NCI-H128 (cell line): ENCODE results near the gene FBXL7.

Source experiments
- DNase-seq: peaks from one replicate; lab custom pipeline; 2025; ENCODE audit not compliant: unreplicated experiment; lab: John Stamatoyannopoulos, UW

FBXL7 gene

DNA sequence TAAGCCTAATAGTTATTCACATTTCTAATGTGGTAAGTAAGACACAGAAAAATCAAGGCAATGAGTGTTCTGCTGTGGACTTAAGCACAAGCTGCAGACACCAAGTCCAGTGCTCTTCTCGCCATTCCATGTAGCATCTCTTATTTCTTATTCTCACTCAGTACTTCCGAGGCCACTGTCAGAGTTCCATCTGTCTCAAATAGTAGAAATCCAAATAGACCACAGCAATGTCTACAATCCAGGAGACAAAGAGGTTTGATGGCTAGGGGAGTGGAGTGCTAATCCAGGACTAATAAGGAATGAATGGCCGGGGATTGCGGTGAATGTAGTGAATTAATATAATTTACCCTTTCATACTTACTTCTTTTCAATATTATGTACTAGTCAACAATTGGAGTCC is 147.3 kb downstream of the FBXL7 start:
- DNase-seq = no peak

DNA sequence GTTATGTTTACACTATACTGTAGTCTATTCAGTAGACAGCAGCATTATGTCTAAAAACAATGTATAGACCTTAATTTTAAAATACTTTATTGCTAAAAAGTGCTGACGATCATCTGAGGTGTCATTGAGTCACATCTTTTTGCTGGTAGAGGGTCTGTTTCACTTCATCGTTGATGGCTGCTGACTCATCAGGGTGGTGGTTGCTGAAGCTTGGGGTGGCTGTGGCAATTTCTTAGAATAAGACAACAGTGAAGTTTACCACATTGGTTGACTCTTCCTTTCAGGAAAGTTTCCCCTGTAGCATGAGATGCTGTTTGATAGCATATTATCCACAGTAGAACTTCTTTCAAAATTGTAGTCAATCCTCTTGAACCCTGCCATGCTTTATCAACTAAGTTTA is 150.3 kb downstream of the FBXL7 start:
- no peak for DNase-seq

DNA sequence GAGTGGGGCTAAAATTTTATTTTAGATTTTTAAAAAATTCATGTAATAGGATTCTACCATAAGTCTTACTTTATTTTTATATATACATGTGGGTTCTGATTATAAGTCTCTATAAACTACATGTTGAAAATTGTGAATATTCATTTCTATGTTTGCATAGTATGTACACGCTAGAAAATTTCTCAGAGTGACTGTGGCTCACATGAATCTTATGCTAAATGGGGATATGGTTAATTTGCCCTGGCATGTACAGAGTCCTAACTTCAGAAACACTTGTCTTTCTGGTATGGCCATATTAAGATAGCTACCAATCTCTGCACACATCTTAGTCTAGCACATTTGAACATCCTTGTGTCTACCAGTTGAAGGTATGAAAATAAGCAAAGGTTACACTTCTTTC is 154.8 kb downstream of the FBXL7 start:
- no peak for DNase-seq

DNA sequence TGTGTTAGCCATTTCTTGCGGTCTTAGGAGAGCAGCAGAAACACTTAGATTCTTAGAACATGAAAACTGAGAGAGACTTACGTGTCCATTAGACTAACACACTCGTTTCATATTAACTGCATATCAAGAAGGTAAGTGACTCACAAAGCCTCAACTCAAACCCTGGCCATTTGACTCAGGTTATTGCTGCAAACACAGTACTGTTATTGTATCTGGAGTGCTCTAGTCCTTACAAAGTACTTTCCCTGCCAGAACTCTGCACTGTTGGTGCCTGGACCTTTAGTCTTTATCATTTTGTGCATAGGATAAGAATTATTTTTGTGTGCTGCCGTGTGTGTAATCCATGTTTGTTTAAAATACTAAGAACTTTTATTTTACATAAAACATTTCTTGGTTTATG is 155.7 kb downstream of the FBXL7 start:
- no peak for DNase-seq

DNA sequence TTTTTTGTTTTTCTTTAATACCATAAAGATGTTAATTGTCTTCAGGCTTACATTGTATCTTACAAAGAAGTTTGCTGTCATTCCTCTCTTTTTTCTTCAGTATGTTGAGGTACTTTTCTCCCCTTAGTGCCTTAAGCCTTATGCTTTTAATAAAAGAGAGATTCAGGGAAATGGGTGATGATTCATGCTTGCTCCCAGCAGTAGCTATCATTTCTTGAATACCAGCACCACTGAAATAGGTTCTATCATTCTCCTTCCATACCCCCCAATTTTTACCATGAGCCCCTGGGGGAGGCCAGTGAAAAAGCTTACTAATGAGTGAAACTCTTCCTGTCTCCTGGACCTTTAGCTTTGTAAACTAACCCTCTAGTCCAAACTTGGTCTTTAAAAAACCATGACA is 165.0 kb downstream of the FBXL7 start:
- DNase-seq = no peak

DNA sequence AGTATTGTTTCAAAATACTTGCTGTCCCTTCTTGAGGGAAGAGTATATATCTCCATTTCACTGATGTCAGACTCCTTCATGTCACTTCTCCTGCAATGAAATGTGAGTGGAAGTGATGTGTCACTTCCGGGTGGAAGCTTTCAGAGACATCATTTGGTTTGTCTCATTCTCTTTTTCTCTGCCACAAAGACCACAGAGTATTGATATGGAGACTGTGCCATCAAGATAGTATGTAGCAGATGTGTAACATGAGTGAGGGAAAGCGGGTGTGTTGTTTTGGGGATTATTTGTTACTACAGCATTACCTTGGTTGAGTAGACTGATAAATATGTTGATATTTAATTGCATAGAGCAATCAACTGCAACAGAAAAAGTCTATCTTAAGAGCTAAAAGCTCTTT is 169.8 kb downstream of the FBXL7 start:
- no peak for DNase-seq

DNA sequence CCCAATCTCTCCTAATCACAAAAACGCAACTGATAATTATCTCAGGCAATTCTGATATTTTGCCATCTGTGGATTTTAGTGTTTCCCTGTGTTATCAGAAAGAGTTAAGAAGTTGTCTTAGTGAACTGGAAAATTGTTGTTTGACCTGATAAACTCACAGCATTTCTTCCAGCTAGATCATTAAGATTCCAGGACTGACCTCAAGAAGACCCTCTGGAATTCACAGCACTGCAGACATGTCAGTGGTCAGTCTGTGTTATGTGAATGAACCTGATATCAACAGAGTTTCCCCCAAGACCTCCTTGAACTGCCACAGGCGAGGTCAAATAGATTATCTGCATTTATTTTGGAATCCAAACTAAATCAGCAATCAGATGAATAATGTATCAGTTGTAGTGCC is 174.7 kb downstream of the FBXL7 start:
- DNase-seq = no peak

DNA sequence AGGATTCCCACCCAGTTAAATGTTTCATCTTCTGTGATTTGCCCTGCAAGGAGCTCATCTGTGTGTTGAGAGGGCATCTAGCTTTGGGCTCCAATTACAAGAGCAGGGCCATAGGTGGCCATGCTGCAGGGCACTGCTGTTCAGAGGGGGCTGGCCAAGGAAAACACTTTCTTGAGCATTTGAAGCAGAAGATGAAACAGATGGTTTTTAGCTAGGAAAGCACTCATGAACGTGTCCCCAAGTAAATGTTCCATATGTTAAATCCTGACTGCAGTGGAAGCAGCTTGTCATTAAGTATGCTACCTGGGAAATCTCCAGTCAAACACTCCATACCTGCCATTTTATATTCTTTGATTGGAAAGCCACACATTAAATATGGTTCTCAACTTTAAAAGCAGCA is 176.6 kb downstream of the FBXL7 start:
- DNase-seq = no peak

DNA sequence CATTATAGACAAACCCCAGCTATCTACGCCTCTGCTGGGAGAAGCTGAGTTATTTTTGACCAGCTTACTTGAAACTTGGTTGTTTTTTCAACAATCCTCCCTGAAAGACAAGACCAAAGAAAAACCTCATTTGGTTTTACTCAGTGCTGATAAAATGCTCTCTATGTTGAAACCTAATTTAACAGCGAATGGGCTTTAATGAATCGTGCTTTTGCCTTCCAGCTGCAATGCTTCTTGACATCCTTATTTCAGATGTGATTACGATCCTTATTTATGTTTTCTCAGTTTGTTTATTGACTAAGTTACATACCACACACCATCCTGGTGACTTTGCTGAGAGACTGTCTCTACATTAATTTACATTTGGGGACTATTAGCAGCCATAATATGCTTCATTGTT is 179.2 kb downstream of the FBXL7 start:
- DNase-seq = no peak

DNA sequence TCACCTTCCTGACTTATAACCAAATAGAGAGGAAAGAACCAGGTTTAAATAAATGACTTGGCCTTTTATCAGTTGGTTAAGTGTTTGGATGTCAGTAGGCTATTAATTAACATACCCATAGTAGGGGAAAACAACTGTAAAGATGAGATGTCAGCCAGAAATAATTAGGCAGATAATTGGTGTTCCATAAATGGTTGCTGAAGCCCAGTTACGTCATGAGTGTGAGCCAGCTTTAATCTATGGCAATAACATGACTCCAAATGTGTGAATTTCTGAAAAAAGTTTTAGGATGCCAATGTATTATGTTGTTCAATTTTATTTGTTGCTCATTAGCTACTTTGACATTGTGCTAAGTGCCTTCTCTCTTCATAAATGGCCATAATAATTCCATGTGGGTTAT is 180.5 kb downstream of the FBXL7 start:
- no peak for DNase-seq

DNA sequence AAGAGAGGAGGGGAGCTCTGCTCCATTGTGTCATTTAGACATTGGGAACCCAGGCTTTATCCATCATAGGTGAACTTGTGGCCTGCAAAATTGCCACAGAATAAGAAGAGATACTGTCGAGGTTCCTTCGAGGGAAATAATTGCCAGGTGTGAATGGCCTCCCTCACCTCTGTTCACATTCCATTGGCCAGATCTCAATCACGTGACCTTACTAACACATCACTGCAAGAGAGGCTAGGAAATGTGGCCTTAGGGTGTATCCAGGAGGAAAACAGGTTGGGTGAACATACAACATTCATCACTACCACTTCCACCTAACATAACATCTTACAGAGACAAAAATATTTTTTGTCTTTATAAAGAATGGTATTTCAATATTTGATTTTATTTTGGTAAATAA is 182.1 kb downstream of the FBXL7 start:
- no peak for DNase-seq

DNA sequence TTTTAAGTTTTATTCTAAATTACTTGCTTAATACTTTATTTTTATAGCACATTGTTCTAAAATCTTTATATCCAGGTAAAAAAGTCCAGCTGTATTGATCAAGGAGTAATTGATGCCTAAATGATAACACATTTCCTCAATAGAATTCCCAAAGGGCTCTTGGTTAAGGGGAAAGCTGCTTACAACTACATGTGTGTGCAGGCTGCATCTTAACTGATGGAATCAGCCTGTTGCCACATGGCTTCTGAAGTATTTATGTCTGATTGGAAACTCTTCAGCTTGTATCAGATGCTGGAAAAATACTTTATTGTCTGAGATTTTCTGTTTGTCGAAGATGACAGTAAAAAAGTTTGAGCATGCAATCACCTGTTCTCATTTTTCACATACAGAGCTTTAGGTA is 182.6 kb downstream of the FBXL7 start:
- no peak for DNase-seq

DNA sequence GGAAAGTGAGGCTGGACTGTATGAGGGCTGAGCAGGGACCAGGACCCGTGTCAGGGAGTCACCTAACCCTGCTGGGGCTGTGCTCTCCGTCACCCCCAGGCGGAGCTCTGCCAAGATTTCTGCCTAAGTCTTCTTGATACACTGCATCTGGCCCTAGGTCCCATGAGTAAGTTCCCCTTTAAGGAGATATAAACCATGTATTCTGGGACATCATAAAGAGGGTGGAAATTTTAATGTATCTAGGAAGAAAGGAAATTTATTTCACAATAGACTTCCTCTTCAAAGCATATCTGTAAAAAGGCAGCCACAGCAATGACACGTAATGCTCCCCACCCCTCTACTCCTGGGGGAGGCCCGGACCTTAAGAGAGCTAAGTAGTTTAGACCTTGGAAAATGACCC is 183.4 kb downstream of the FBXL7 start:
- DNase-seq = no peak

DNA sequence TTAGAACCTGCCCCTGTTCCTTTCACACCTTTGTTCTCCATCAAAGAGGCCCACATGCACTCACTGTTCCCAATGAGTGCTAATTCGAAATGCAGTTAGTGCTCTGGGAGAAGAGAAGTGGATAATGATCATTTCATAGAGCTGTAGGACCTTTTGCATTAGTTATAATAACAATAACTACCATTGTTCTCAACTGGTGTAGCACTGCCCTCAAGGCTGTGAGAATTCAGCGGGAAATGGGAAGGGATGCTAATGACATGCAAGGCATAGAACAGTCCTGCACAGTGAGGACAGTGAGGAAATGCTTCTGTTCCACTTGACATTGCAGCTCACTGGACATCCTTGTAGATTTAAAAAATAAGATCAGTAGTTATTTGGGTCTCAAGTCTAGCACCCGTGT is 187.4 kb downstream of the FBXL7 start:
- no peak for DNase-seq

DNA sequence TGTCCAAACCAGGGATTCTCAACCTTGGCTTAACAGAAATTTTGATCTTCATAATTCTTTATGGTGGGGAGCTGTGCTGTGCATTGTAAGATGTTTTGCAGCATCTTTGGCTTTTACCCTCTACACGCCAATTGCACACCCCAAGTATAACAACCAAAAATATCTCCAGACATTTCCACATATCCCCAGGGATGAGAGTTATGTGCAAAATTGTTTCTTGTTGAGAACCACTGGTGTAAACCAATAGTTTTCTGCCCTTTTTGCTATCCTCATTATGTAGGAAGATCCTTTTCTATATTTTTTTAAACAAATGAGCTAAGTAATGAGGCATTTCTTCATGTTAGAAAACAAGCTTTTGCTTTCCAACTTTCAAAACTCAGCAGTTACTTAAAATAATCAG is 189.9 kb downstream of the FBXL7 start:
- no peak for DNase-seq

DNA sequence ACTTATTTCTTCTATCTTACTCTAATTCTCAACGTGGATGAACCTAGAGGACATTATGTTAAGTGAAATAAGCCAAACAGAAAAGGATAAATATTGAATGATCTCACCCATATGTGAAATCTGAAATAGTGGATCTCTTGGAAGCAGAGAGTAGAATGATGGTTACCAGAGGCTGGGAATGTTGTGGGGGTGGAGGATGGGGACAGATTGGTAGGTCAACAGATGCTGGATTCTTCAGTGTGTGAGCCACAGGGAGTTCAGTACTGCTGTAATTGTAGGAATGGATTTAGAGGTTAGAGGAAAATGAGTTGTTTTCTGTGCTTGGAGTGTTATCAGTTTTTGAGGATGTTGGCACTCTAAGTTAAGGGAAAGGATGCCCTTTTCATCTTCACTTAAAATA is 190.6 kb downstream of the FBXL7 start:
- no peak for DNase-seq

DNA sequence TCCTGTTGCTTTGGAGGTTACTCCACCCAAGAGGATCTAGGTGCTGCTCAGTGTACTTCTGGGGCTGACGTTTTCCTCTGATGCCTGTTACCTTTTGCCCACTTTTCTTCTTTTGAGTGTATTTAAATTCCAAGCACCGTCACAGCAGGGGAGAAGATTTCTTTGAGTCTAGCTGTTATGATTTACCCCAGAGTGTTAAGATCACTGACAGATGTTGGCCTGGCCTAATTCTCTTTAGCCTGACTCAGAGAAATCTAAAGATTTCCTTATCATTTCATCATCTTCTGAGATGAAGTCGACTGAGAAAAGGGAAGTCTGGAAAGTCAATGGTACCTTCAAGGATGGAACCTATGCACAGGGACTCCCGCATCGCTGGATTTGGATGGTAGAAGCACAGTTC is 191.5 kb downstream of the FBXL7 start:
- no peak for DNase-seq

DNA sequence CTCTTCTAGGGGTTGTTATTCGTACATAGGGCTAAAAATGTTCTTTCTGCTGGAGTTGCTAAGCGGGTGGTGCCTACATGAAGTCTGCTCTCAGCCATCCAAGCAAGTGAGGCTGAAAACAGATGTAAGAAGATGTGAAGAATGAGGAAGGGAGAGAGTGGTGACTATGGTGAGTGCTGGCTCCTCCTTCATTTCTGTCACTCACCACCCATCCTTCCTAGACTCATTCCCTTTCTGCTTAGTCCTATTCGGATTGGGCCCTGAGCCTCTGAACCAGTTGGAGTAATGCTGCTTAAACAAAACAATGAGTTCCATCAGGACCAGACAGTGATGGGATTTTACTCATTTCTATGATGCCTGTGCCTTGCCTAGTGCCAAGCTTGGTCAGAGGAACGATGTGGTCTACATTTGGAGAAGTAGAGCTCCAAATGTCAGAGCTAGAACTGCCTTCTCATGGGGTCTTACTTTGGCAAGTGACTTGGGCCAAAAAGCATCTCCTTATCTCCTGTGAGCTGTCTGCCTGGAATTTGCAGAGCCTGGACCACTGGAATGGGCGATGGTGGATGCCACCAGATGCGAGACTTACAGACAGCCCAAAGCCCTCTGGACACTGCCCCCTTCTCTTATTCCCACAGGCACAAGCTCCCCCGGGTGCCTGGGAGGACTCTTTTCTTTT is 192.9 kb downstream of the FBXL7 start:
- DNase-seq = no peak

DNA sequence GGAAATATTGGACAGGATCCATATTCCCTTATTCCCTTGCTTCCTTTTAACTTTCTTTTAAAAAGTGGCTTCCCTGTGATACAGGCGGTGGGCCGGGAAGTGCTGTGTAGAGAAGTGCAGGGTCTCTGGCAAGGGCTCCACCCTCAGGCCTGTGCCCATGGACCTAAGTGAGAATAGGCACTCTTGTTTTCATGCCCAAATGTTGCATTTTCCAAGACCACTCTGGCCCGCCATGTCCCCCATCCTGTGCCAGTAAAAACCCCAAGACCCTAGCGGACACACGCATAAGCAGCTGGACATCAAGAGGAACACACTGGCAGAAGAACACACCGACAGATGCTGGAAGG is 193.4 kb downstream of the FBXL7 start:
- no peak for DNase-seq

DNA sequence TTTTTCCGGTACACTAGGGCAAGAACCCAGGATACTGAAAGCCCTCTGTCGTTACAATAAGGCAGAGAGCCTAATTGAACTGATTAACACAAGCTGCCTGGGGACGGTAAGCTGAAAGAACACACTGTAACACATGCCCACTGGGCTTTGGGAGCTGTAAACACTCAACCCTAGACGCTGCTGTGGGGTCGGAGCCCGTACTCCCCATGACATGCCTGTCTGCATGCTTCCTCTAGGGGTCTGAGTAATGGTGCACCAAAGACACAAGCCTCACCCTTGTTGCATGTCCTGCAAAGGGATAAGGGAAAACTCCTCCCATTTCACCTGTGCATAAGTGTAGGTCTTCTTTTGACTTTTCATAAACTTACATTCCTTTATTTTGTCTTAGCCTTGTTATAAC is 194.0 kb downstream of the FBXL7 start:
- DNase-seq = no peak

DNA sequence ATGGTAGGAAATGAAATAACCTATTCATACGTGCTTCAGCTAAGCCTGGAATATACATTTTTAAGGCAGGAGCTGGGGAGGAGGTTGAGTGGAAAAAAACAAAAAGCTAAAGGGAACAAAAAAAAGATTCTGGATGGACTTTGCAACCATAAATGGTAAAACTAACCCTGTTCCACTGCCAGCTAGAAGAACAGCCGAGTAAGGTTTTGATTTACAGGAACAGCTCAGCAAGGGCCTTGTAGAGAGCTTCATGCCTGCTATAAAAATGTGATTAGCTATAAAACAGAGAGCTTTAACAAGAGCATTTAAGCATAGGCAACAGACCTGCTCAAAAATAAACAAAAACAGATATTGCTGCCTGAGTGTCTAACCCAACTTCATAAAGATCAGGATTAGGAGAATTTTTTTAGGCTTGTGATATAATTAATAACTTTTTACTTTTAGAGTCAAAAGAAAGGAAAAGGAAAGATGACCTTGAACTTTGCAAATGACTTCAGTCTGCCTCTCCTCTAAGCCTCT is 194.8 kb downstream of the FBXL7 start:
- no peak for DNase-seq

DNA sequence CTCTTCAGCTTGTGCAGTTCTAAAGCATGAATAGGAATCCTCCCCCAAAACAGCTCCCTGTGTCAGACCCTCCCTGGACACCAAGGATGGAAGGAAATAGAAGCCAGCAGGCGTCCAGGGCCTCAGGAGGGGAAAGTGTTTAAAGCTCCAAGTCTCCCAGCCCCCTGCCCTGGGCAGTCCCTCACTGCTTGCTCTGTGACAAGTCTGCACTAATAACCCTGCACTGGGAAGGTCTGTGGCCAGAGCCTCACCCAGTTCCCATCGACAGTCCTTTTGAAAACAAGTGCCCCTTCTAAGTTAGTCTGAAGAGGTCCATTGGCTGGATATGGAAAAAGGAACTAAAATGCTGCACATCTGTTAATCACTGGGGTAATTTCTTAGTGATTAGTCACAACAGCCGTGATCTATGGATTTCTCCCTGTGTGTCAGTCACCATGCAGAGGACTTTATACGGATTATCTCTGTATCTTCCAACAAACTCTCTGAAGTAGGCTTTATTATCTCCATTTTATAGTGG is 195.3 kb downstream of the FBXL7 start:
- no peak for DNase-seq

DNA sequence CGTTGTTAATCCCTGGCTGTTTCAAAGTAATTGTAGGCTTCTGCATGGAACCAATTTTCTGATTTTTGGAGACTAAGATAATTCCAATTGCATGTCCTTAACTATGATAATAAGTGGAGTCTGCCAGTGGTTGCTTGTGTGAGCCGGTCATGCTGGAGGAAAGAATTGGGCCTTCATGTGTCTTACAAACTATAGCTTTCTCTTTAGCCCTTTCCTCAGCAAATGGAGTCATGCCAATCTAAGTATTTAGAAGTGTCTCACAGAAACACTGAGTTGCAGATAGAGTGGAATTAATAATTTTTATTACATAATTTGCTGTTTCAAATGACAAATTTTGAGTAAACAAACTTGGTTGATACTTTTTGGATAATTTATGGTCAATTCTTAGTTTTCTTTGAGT is 200.4 kb downstream of the FBXL7 start:
- no peak for DNase-seq
